Stimulated activated CD4-positive, alpha-beta T cell treated with anti-CD3 and anti-CD28 coated beads, TNF-alpha, amount 100 ng/mL, for 48 hours (primary cell): Measurements from ENCODE around the gene HMGB3.
"Not testable (repeated sequence)": the region's sequence is repeated elsewhere in the genome, so short reads cannot be mapped to it uniquely, and the experiment has no call there.

ENCODE experiments used
- DNase-seq, 3 donors: peaks; one replicate each; pipeline ENCODE4 v3.0.0-alpha.2; 2020; ENCODE audit warnings: low read depth in 3 of 3

HMGB3 gene

GRCh38 chrX:150977411-150978162, 5.5 kb upstream of the HMGB3 start:
- no peak for DNase-seq

- no peak for DNase-seq
Measured at GRCh38 chrX:150980186-150980585, 2.9 kb upstream of the HMGB3 start.

GRCh38 chrX:150980711-150981110, 2.4 kb upstream of the HMGB3 start:
- no peak for DNase-seq

DNA sequence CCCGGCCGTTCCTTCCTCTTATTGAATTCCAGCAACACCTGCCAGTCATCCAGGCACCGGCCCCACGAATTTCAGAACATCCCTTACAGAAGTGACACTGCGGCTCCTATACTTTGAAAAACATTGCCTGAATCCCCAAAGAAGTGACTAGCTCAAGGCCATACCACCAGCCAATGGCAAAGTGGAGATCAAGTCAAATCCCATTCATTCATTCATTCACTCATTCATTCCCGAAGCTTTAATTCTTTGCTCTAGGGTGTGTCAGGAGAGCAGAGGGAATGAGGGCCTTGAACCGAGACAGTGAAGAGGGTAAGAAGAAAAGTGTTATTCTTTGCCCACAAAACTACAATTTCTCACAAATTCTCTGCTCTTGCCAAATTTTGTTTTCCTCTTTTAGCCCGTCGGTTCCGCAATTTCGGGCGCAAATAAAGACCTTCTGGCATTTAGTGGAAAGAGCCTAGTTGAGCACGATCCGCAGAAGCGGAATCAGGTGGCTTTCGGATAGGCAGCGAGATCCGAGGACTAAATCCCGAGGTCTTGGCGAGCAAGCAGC, 824 bp upstream of the HMGB3 start:
- no peak for DNase-seq

DNA sequence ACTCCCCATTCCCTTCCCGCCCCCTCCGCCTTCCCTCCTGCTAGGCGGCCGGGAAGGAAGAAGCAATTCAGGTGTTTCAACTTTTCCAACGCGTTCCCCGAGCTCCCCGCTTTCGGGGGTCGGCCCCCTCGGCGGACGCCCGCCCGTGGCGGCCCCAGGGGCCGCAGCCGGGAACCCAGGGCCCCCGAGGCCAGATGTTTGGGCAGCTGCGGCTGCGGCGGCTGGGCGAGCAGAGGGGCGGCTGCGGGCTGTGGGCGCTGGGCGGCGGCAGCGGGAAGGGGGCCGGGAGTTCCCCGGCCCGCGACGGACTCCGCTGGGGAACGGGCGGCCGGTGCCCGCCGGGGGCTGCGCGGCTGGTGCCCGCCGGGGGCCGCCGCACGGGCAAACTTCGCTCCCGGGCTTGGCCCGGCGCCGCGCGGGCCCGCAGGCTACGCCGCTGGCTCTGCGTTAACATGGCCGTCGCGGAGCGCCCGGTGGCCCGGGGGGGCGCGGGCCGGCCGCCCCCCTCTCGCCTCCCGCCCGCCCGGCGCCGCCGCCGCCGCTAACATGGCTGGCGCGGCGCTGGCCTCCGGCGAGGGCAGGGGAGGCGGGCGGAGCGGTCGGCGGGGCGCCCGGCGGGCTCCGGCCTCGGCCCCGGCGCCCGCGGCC, 510 bp downstream of the HMGB3 start:
- no peak for DNase-seq

DNA sequence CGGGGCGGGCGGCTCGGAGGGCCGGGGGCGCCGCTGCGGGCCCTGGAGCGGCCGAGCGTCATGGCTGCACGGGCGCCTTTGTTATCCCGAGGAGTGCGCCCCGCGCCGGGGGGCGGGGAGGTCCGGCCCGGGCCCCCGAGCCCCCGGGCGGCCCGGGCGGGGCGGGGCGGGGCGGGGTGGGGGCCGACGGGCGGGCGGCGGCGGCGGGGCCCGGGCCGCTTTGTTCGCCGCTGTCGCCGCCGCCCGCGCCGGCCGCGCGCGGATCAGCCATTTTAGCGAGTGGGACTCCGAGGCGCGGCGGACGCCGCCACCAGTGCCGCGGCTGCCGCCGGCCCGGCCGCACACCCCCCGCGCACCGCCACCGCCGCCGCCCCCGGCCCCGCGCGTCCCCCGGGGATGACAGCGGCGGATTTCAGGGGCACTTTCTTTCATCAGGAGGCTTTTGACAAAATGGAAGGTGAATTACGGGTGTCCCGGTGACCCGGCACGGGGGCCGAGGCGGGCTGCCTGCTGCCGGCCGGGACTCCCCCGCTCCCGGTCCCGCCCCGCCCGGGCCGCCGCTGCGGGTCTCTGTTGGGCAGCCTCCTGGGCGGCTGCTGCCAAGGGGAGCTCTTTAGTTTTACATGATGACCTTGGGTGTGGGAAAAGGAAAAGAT, 1.2 kb downstream of the HMGB3 start:
- no peak for DNase-seq

- DNase-seq, result not testable (repeated sequence)
Measured at GRCh38 chrX:150987687-150988086, 4.6 kb downstream of the HMGB3 start.

DNA sequence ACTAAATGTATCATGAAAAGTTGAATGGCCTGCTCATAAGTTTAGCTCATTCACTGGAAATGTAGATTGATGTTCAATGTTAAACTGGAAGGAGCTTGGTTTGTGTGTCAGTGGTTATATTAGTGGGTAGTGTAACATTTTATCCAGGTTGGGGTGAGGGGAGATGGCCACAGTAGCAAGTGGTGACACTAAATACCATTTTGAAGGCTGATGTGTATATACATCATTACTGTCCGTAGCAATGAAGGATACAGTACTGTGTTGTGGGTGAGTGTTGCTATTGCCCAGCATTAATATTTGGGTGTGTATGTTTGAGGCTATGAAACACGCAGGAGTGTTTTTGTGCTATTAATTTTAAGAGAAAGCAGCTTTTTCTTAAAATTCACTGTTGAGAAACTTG, 6.3 kb downstream of the HMGB3 start:
- DNase-seq, result no peak

DNA sequence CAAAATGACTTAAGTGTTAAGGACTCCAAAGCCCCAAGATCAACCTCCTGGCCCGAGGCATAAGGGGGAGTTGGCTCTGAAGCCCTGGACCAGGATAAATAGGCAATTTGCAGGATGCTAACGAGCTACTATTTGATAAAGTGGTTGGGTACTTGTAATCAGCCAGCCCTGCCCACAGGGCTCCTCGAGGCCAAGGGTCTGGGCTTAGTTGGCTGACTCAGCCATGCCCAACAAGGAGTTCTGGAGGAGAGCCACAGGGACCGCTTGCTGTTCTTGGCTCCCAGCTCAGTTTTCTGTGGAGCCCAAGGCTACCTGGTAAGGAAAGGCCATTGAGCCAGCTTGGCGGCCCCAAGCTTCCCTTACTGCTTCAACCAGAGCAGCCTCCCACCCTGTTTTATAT, 7.8 kb downstream of the HMGB3 start:
- no peak for DNase-seq

DNA sequence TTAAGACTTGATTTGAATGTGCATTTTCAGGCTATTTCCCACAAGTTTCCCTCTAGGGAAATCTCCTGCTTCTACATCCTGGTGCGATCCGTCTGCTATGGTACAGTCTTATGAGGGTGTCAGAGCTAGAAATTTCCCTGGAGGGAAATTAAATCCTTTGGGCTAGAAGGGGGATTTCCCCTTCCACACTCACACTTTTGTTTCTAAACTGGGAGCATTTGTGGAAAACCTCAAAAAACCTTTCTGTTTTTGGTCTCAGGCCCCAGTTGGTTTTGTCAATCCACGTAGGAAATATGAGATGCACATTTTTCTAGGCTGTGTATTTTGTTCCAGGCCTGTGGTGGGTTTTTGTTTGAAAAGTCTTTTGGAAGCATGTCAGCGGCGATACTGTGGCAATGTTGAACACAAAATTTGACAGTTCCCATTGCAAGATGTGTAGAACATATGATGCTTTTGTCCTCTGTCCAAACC, 17.8 kb downstream of the HMGB3 start:
- DNase-seq, result no peak

DNA sequence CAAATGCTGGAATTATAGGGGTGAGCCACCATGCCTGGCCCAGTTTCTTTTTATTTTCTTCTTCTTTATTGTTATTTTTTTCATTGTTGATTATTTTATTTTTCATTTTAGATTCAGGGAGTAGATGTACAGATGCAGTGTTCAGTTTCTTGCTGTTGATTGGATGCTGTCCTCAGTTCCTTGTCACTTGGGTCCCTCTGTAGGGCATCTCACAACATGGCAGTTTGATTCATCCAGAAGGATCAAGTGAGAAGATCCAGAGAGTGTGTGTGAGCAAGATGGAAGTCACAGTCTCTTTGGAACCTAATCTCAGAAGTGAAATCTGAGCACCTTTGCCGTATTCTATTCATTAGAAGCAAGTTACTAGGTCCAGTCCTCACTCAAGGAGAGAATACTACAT, 20.9 kb downstream of the HMGB3 start:
- DNase-seq, result no peak

GRCh38 chrX:151006410-151007109, 23.4 kb downstream of the HMGB3 start:
- no peak for DNase-seq

DNA sequence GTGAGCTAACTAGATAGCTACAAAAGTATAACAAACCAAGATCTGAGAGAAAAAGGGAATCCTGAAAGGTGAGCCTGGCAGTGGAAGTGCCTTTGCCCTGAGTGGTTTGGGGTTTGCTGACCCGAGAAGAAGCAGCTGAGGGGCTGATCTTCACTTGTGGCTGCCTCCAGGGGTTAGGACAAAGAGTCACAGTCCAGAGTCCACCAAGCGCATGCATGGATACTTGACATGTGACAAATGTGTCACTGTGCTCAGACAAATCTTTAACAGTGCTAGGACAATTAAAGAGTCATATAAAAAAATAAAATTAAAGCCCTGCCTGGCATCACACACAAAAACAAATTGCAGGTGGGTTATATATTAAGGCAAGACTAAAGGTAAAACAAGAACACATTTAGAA, 26.4 kb downstream of the HMGB3 start:
- no peak for DNase-seq

DNA sequence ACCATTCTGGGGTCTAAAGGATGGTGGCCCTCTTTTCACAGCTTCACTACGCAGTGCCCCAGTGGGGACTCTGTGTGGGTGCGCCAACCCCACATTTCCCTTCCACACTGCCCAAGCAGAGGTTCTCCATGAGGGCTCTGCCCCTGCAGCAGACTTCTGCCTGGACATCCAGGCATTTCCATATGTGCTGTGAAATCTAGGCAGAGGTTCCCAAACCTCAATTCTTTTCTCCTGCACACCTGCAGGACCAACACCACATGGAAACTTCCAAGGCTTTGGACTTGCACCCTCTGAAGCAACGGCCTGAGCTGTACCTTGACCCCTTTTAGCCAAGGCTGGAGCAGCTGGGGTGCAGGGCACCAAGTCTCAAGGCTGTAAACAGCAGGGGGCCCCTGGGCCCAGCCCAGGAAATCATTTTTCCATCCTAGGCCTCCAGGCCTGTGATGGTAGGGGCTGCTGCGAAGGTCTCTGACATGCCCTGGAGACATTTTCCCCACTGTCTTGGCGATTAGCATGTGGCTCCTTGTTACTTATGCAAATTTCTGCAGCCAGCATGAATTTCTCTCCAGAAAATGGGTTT, 30.1 kb downstream of the HMGB3 start:
- no peak for DNase-seq

DNA sequence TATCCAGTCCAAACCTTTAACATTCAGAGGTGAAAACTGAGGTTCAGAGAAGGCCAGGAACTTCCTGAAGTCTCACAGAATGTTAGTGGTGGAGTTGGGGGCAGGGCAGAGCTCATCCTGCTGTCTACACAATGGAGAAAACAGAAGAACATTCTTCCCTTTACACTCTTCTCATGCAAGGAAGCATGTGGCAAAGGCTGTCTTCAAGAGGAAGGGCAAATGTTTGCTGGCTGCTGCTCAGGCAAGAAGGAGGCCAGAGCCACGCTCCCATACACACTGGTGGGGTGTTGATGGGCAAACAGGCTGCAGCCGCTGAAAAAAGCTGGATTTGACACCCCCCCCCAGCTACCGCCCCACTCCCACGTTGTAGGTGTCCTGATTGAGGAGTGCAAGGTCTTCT, 32.5 kb downstream of the HMGB3 start:
- no peak for DNase-seq

GRCh38 chrX:151019856-151020255, 36.7 kb downstream of the HMGB3 start:
- DNase-seq, result no peak

- DNase-seq, result peak in 1 of 3 donors; percentile 1
Measured at GRCh38 chrX:151030845-151031244, 47.7 kb downstream of the HMGB3 start.

GRCh38 chrX:151031391-151031975, 48.3 kb downstream of the HMGB3 start:
- no peak for DNase-seq

DNA sequence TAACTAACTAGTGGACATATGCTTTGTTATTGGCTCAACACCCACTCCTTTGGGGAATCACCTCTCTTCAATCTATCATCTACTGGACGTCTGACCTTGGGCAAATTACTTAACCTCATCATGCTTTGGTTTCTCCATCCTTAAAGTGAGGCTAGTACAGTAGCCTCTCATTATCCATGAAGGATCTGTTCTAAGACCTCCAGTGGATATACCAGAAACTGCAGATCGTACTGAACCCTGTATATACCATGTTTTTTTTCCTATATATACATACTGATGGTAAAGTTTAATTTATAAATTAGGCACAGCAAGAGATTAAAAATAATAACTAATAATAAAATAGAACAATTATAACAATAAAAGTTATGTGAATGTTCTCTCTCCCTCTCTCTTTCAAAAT, 56.2 kb downstream of the HMGB3 start:
- no peak for DNase-seq
